GM10266 (cell line): ENCODE measurements around the gene MED8.
A peak's percentile ranks its signal among the peaks of the same experiment; 100 is the strongest.

Source experiments
- DNase-seq: peaks from one replicate; pipeline ENCODE4 v3.0.0; 2012; ENCODE audit errors: extremely low spot score
- CTCF ChIP-seq: IDR thresholded peaks from 2 replicates; pipeline ENCODE4 v1.5.1; 2012; ENCODE audit warnings: mild to moderate bottlenecking, low read depth; ENCODE audit not compliant: control insufficient read depth, insufficient read depth; ENCODE audit errors: missing control alignments

MED8 gene

GRCh38 chr1:43389326-43390313 is at the start of gene MED8, which contains the start of gene SZT2:
TSS of gene MED8 (minus strand) at chr1:43389800. CDS start at chr1:43389764, 36 bp downstream.
TSS of gene SZT2 (plus strand) at chr1:43389899. CDS start at chr1:43389969, 70 bp downstream.
- TF ChIP-seq CTCF = no peak
- peak; percentile 95 for DNase-seq

GRCh38 chr1:43438953-43439581 is 49.5 kb upstream of the MED8 start:
- TF ChIP-seq CTCF = no peak
- no peak for DNase-seq

GRCh38 chr1:43438576-43438952 is 49.0 kb upstream of the MED8 start:
- no peak for DNase-seq
- no peak for TF ChIP-seq CTCF

GRCh38 chr1:43438006-43438405 is 48.4 kb upstream of the MED8 start:
- no peak for TF ChIP-seq CTCF
- no peak for DNase-seq

GRCh38 chr1:43437031-43437973 is 47.7 kb upstream of the MED8 start:
- no peak for DNase-seq
- no peak for TF ChIP-seq CTCF

GRCh38 chr1:43436371-43436770 is 46.8 kb upstream of the MED8 start:
- DNase-seq = no peak

More at GRCh38 chr1:43436371-43436770, 46.8 kb upstream of the MED8 start:
- TF ChIP-seq CTCF = no peak
